Testis (tissue), 2 donors: ENCODE data around the gene MSMB.

ENCODE experiments used
- POLR2A ChIP-seq: fragments of 450-650 bp; IDR thresholded peaks from one replicate; pipeline ENCODE4 v1.6.1; 2017; ENCODE audit warnings: antibody characterized with exemption, mild to moderate bottlenecking, moderate library complexity
- TF ChIP-seq, protein P1 (sequence below), 3 experiments: fragments of 450-650 bp in 2 of 3; fragments of 200-600 bp in 1 of 3; sonication (generic) in 1 of 3; IDR thresholded peaks; one replicate each; pipeline ENCODE4 v1.5.1; 2016 to 2019; ENCODE audit warnings: antibody characterized with exemption in 3 of 3, mild to moderate bottlenecking in 2 of 3, moderate library complexity in 1 of 3

DNA sequence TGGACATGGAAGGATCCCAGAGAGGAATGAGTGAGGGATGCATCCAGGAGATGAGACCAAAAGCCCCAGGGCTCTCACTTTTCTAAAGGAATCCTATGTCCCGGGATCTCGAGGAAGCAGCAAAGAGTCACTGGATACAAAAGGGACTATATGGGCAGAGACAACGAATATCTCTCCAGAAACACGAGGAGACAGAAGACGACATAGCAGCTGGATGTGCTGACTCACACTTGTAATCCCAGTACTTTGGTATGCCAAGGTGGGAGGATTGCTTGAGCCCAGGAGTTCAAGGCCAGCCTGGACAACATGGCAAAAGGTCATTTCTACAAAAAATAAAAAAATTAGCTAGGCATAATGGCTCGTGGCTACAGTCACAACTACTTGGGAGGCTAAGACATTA, 24.7 kb upstream of the MSMB start:
- TF ChIP-seq, protein P1, sequence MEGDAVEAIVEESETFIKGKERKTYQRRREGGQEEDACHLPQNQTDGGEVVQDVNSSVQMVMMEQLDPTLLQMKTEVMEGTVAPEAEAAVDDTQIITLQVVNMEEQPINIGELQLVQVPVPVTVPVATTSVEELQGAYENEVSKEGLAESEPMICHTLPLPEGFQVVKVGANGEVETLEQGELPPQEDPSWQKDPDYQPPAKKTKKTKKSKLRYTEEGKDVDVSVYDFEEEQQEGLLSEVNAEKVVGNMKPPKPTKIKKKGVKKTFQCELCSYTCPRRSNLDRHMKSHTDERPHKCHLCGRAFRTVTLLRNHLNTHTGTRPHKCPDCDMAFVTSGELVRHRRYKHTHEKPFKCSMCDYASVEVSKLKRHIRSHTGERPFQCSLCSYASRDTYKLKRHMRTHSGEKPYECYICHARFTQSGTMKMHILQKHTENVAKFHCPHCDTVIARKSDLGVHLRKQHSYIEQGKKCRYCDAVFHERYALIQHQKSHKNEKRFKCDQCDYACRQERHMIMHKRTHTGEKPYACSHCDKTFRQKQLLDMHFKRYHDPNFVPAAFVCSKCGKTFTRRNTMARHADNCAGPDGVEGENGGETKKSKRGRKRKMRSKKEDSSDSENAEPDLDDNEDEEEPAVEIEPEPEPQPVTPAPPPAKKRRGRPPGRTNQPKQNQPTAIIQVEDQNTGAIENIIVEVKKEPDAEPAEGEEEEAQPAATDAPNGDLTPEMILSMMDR (IDR thresholded peaks at IDR 0.05): no peak
- TF ChIP-seq POLR2A: no peak
